DND-41 (cell line): ENCODE measurements around the gene KRTAP10-5.

Source experiments
- CTCF ChIP-seq: IDR thresholded peaks from 2 replicates; pipeline ENCODE4 v1.5.1; 2012; ENCODE audit warnings: borderline replicate concordance, low read length, moderate library complexity, mild to moderate bottlenecking; ENCODE audit not compliant: poor library complexity, severe bottlenecking; ENCODE audit errors: extremely low read depth
- EZH2 ChIP-seq: IDR thresholded peaks from 3 replicates; pipeline ENCODE4 v1.6.1; 2012; ENCODE audit warnings: borderline replicate concordance, low read depth, mild to moderate bottlenecking, moderate library complexity, low read length, inconsistent platforms; ENCODE audit not compliant: severe bottlenecking

GRCh38 chr21:44614161-44614631, 33.8 kb upstream of the KRTAP10-5 start:
- no peak for TF ChIP-seq CTCF
- no peak for TF ChIP-seq EZH2
